ENCODE measurements around the gene MAGI2.
A peak's percentile ranks its signal among the peaks of the same experiment; 100 is the strongest.

The MAGI2 gene

GRCh38 chr7:78207269-78207668, 1246.2 kb downstream of the MAGI2 start:
- DNase-seq, result no peak
- Histone ChIP-seq H3K4me3 (ENCODE audit: low read depth, low read length) (no peak overlapping the region), H3K36me3 (replicated peaks) (no peaks in the 10 kb centered on the region), H3K27ac (no peak overlapping the region), H3K27me3 (replicated peaks) (no peaks in the 10 kb centered on the region)
- no peak for TF ChIP-seq CTCF (IDR thresholded peaks at IDR 0.05; ENCODE audit: low read depth, low read length, missing control alignments)
- in situ Hi-C loops (cut with HindIII; ENCODE audit: low pct_ligation_motif_present, low sequenced_read_pairs), result no loop called here

GRCh38 chr7:78206769-78207168, 1246.7 kb downstream of the MAGI2 start:
- DNase-seq, result no peak
- Histone ChIP-seq H3K4me3 (ENCODE audit: low read depth, low read length) (no peak overlapping the region), H3K27ac (no peak overlapping the region), H3K27me3 (replicated peaks) (no peaks in the 10 kb centered on the region), H3K36me3 (replicated peaks) (no peaks in the 10 kb centered on the region)
- in situ Hi-C loops (cut with HindIII; ENCODE audit: low pct_ligation_motif_present, low sequenced_read_pairs), result no loop called here
- no peak for TF ChIP-seq CTCF (IDR thresholded peaks at IDR 0.05; ENCODE audit: low read depth, low read length, missing control alignments)

- no peak overlapping the region for H3K27ac ChIP-seq
- in situ Hi-C loops (cut with HindIII; ENCODE audit: low pct_ligation_motif_present, low sequenced_read_pairs), result no loop called here
Observed at GRCh38 chr7:78203042-78203720, 1250.3 kb downstream of the MAGI2 start.

GRCh38 chr7:78198756-78199155, 1254.7 kb downstream of the MAGI2 start:
- H3K27ac ChIP-seq, result no peak overlapping the region
- in situ Hi-C loops (cut with HindIII; ENCODE audit: low pct_ligation_motif_present, low sequenced_read_pairs), result no loop called here
- no peaks in the 10 kb centered on the region for H3K27me3 ChIP-seq (replicated peaks)
- H3K4me3 ChIP-seq (ENCODE audit: low read depth, low read length), result no peak overlapping the region
- DNase-seq, result no peak
- no peak for TF ChIP-seq CTCF (IDR thresholded peaks at IDR 0.05; ENCODE audit: low read depth, low read length, missing control alignments)
- H3K36me3 ChIP-seq (replicated peaks), result no peaks in the 10 kb centered on the region

More at GRCh38 chr7:78203042-78203720, 1250.3 kb downstream of the MAGI2 start:
- no peak for DNase-seq
- Histone ChIP-seq H3K27me3 (replicated peaks) (no peaks in the 10 kb centered on the region), H3K4me3 (ENCODE audit: low read depth, low read length) (no peak overlapping the region), H3K36me3 (replicated peaks) (no peaks in the 10 kb centered on the region)
- TF ChIP-seq CTCF (IDR thresholded peaks at IDR 0.05; ENCODE audit: low read depth, low read length, missing control alignments), result no peak

GRCh38 chr7:78197447-78197846, 1256.0 kb downstream of the MAGI2 start:
- in situ Hi-C loops (cut with HindIII; ENCODE audit: low pct_ligation_motif_present, low sequenced_read_pairs), result no loop called here
- Histone ChIP-seq H3K4me3 (ENCODE audit: low read depth, low read length) (no peak overlapping the region), H3K27me3 (replicated peaks) (no peaks in the 10 kb centered on the region), H3K27ac (no peak overlapping the region), H3K36me3 (replicated peaks) (no peaks in the 10 kb centered on the region)
- DNase-seq, result peak; percentile 4
- no peak for TF ChIP-seq CTCF (IDR thresholded peaks at IDR 0.05; ENCODE audit: low read depth, low read length, missing control alignments)

- DNase-seq, result no peak
- H3K27ac ChIP-seq, result no peak overlapping the region
- no peak for TF ChIP-seq CTCF (IDR thresholded peaks at IDR 0.05; ENCODE audit: low read depth, low read length, missing control alignments)
- no peaks in the 10 kb centered on the region for H3K36me3 ChIP-seq (replicated peaks)
- no peaks in the 10 kb centered on the region for H3K27me3 ChIP-seq (replicated peaks)
- in situ Hi-C loops (cut with HindIII; ENCODE audit: low pct_ligation_motif_present, low sequenced_read_pairs), result no loop called here
- no peak overlapping the region for H3K4me3 ChIP-seq (ENCODE audit: low read depth, low read length)
Observed at GRCh38 chr7:78195281-78195680, 1258.2 kb downstream of the MAGI2 start.
